Hepatocyte (in vitro differentiated cells): Measurements from ENCODE around the gene ARSA.

ENCODE experiments used
- EZH2 ChIP-seq: fragments of 200-600 bp; sonication (generic); IDR thresholded peaks from 2 replicates; pipeline ENCODE4 v1.6.1; 2016; ENCODE audit warnings: antibody characterized with exemption, mild to moderate bottlenecking, borderline replicate concordance
- EZH2phosphoT487 ChIP-seq: fragments of 200-600 bp; sonication (generic); IDR thresholded peaks from one replicate; pipeline ENCODE4 v1.6.1; 2018; ENCODE audit warnings: antibody characterized with exemption, mild to moderate bottlenecking, low read depth, moderate library complexity; ENCODE audit not compliant: unreplicated experiment, severe bottlenecking
- TF ChIP-seq, protein P1 (sequence below): fragments of 200-600 bp; sonication (generic); IDR thresholded peaks from 2 replicates; pipeline ENCODE4 v1.5.1; 2016; ENCODE audit warnings: antibody characterized with exemption, mild to moderate bottlenecking; ENCODE audit not compliant: poor library complexity

DNA sequence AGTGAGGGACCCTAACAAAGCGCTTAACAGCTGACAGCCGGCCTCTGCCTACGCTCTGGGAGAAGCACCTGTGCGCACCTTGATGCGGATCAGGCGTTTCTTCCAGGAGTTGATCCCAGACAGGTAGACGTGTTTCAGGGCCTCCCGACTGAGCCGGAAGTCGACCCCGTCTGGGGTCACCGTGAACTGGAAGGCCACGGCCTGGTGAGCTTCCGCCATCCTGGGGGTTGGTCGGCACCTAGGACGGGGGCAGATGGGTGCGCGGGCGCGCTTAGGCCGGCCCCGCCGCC is 50.3 kb downstream of the ARSA start:
- TF ChIP-seq, protein P1, sequence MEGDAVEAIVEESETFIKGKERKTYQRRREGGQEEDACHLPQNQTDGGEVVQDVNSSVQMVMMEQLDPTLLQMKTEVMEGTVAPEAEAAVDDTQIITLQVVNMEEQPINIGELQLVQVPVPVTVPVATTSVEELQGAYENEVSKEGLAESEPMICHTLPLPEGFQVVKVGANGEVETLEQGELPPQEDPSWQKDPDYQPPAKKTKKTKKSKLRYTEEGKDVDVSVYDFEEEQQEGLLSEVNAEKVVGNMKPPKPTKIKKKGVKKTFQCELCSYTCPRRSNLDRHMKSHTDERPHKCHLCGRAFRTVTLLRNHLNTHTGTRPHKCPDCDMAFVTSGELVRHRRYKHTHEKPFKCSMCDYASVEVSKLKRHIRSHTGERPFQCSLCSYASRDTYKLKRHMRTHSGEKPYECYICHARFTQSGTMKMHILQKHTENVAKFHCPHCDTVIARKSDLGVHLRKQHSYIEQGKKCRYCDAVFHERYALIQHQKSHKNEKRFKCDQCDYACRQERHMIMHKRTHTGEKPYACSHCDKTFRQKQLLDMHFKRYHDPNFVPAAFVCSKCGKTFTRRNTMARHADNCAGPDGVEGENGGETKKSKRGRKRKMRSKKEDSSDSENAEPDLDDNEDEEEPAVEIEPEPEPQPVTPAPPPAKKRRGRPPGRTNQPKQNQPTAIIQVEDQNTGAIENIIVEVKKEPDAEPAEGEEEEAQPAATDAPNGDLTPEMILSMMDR = no peak
- TF ChIP-seq EZH2 (no peak), EZH2phosphoT487 (no peak)
